HG02571 (cell line): ENCODE data around the gene TSTD1.
"Not testable (repeated sequence)": the region's sequence is repeated elsewhere in the genome, so short reads cannot be mapped to it uniquely, and the experiment has no call there.

Experiments used
- ATAC-seq: cut with Tn5 transposase; IDR thresholded peaks from one replicate; pipeline ENCODE4 v1.9.1; 2021; ENCODE audit warnings: mild to moderate bottlenecking, moderate library complexity; ENCODE audit not compliant: unreplicated experiment

Gene TSTD1

GRCh38 chr1:161012420-161012819 lies 26.3 kb downstream of the TSTD1 start:
- ATAC-seq, result no peak

GRCh38 chr1:161009602-161010211 lies 29.1 kb downstream of the TSTD1 start:
- ATAC-seq, result no peak

- ATAC-seq, result no peak
Observed at GRCh38 chr1:161008869-161009510, 29.8 kb downstream of the TSTD1 start.

GRCh38 chr1:161007369-161007768 lies 31.4 kb downstream of the TSTD1 start:
- no peak for ATAC-seq

GRCh38 chr1:161006563-161006962 lies 32.2 kb downstream of the TSTD1 start:
- ATAC-seq, result no peak

GRCh38 chr1:161001525-161001924 lies 37.2 kb downstream of the TSTD1 start:
- no peak for ATAC-seq

GRCh38 chr1:161000736-161001480 lies 37.9 kb downstream of the TSTD1 start:
- no peak for ATAC-seq

GRCh38 chr1:160999376-160999775 lies 39.4 kb downstream of the TSTD1 start:
- ATAC-seq, result no peak

- ATAC-seq, result no peak
Observed at GRCh38 chr1:160997323-160998038, 41.3 kb downstream of the TSTD1 start.

GRCh38 chr1:160996178-160996577 lies 42.6 kb downstream of the TSTD1 start:
- ATAC-seq, result no peak

- ATAC-seq, result no peak
Observed at GRCh38 chr1:160993544-160994193, 45.1 kb downstream of the TSTD1 start.

GRCh38 chr1:160992036-160992435 lies 46.7 kb downstream of the TSTD1 start:
- ATAC-seq, result not testable (repeated sequence)
